Smooth muscle cell (in vitro differentiated cells): Measurements from ENCODE around the gene TRPM3. TPM values are rescaled to one million over a fixed set of nuclear protein-coding genes. Genes with fewer than 3 reads are reported as not detected.
A peak's percentile ranks its signal among the peaks of the same experiment; 100 is the strongest.
"Not testable (repeated sequence)": the region's sequence is repeated elsewhere in the genome, so short reads cannot be mapped to it uniquely, and the experiment has no call there.

Source experiments
- DNase-seq: peaks from one replicate; lab custom pipeline; 2025; ENCODE audit not compliant: unreplicated experiment; lab: John Stamatoyannopoulos, UW
- H2AFZ ChIP-seq: fragments of 200-600 bp; sonication (generic); 2 replicates; pipeline ENCODE4 v1.6.0; 2016; ENCODE audit warnings: antibody characterized with exemption, low read depth, mild to moderate bottlenecking
- H3F3A ChIP-seq: fragments of 200-600 bp; sonication (generic); 2 replicates; pipeline ENCODE4 v1.6.0; 2017; ENCODE audit warnings: antibody characterized with exemption, low read depth
- H3K27ac ChIP-seq: fragments of 200-600 bp; sonication (generic); 2 replicates; pipeline ENCODE4 v1.5.1; 2016; ENCODE audit warnings: low read depth, mild to moderate bottlenecking
- H3K27me3 ChIP-seq: fragments of 200-600 bp; sonication (generic); 2 replicates; pipeline ENCODE4 v1.6.1; 2016; ENCODE audit warnings: low read depth, mild to moderate bottlenecking
- H3K36me3 ChIP-seq: fragments of 200-600 bp; sonication (generic); 2 replicates; pipeline ENCODE4 v1.5.1; 2016; ENCODE audit warnings: low read depth
- H3K4me1 ChIP-seq: fragments of 200-600 bp; sonication (generic); 2 replicates; pipeline ENCODE4 v1.5.1; 2016; ENCODE audit warnings: low read depth
- H3K4me2 ChIP-seq: fragments of 200-600 bp; sonication (generic); 2 replicates; pipeline ENCODE4 v1.6.0; 2016; ENCODE audit warnings: mild to moderate bottlenecking
- H3K4me3 ChIP-seq: fragments of 200-600 bp; sonication (generic); 2 replicates; pipeline ENCODE4 v1.5.1; 2016; ENCODE audit warnings: mild to moderate bottlenecking
- H3K79me2 ChIP-seq: fragments of 200-600 bp; sonication (generic); 2 replicates; pipeline ENCODE4 v1.6.0; 2016; ENCODE audit warnings: low read depth, mild to moderate bottlenecking
- H3K9ac ChIP-seq: fragments of 200-600 bp; sonication (generic); 2 replicates; pipeline ENCODE4 v1.6.0; 2016; ENCODE audit warnings: low read depth
- H3K9me3 ChIP-seq: fragments of 200-600 bp; sonication (generic); replicated peaks from 2 replicates; pipeline ENCODE4 v1.5.1; 2016; ENCODE audit warnings: low read depth
- H4K20me1 ChIP-seq: fragments of 200-600 bp; sonication (generic); 2 replicates; pipeline ENCODE4 v1.6.0; 2016; ENCODE audit warnings: low read depth
- CTCF ChIP-seq: fragments of 200-600 bp; sonication (generic); IDR thresholded peaks from 2 replicates; pipeline ENCODE4 v1.5.1; 2017; ENCODE audit warnings: borderline replicate concordance, mild to moderate bottlenecking, antibody characterized with exemption; ENCODE audit not compliant: insufficient read depth, poor library complexity, severe bottlenecking
- WGBS: methylation state at CpG from one replicate; pipeline ENCODE4 v1.1.7; 2016; ENCODE audit warnings: low lambda C conversion rate; 5-methylcytosine and 5-hydroxymethylcytosine counted together
- polyA plus RNA-seq: library from polyadenylated mRNA; unstranded; fragments of >200 nt; fragmentation: Nextera tagmentation; extraction: Ambion mirVana; gene quantifications from 2 replicates; pipeline ENCODE4 v1.2.1, GENCODE V29; 2016
- total RNA-seq: library from RNA; depleted of rRNA; stranded (reverse); fragments of >200 nt; gene quantifications from 2 replicates; pipeline ENCODE4 v1.2.3, GENCODE V29; 2014

The TRPM3 gene
- total and polyA plus RNA-seq, 2 experiments from 2014 or later = not detected

- Histone ChIP-seq H3K9ac (no peak overlapping the region), H3K4me1 (no peaks in the 10 kb centered on the region), H2AFZ (no peak overlapping the region), H3K27me3 (no peaks in the 10 kb centered on the region), H3K79me2 (no peaks in the 10 kb centered on the region), H3K4me2 (no peak overlapping the region), H3K27ac (no peak overlapping the region), H3F3A (no peaks in the 10 kb centered on the region), H3K9me3 (no peaks in the 10 kb centered on the region), H3K36me3 (no peaks in the 10 kb centered on the region), H4K20me1 (no peaks in the 10 kb centered on the region), H3K4me3 (no peak overlapping the region)
- WGBS = 97% methylated on average over 4 of the region's 4 CpGs
- no peak for DNase-seq
- no peak for TF ChIP-seq CTCF
These were observed 486.7 kb downstream of the TRPM3 start for GRCh38 chr9:70634696-70635095.

DNA sequence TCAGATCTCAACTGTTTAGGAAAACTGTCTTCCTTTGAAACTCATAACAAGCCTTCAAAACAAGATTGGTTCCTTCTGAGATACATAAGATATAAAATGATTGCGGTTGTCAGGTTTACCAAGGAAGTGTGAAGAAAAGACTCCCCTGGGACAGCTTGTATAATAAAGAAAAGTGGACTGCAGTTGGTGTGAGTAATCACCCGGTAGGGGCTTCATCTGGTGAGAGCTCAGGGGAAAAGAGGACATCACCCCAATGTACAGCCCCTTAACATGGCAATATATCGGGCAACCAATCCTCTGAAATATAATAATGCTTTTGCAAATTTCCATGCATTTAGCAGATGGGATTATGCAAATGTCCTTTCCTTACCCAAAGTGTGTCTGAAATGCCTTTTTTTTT is 490.4 kb downstream of the TRPM3 start:
- no peaks in the 10 kb centered on the region for H3F3A ChIP-seq
- H3K27me3 ChIP-seq = no peaks in the 10 kb centered on the region
- TF ChIP-seq CTCF = no peak
- no peak overlapping the region for H3K4me2 ChIP-seq
- H3K27ac ChIP-seq = no peak overlapping the region
- H3K9ac ChIP-seq = no peak overlapping the region
- no peaks in the 10 kb centered on the region for H3K4me1 ChIP-seq
- WGBS = 89% methylated on average over 3 of the region's 3 CpGs
- no peak overlapping the region for H3K4me3 ChIP-seq
- H3K36me3 ChIP-seq = no peaks in the 10 kb centered on the region
- DNase-seq = no peak
- H4K20me1 ChIP-seq = no peaks in the 10 kb centered on the region
- H3K9me3 ChIP-seq = no peaks in the 10 kb centered on the region
- no peaks in the 10 kb centered on the region for H3K79me2 ChIP-seq
- H2AFZ ChIP-seq = no peak overlapping the region

GRCh38 chr9:70629080-70629685 is 492.2 kb downstream of the TRPM3 start:
- not testable (repeated sequence) for H3K36me3 ChIP-seq, H3K27me3 ChIP-seq, H3K4me1 ChIP-seq, H2AFZ ChIP-seq, H4K20me1 ChIP-seq, H3K9ac ChIP-seq, DNase-seq, H3K4me3 ChIP-seq, H3K9me3 ChIP-seq, H3K4me2 ChIP-seq, H3K27ac ChIP-seq, H3K79me2 ChIP-seq, H3F3A ChIP-seq
- 57% methylated on average over 15 of the region's 15 CpGs for WGBS
- TF ChIP-seq CTCF = peak; percentile 35

GRCh38 chr9:70625078-70625477 is 496.3 kb downstream of the TRPM3 start:
- no peaks in the 10 kb centered on the region for H3K36me3 ChIP-seq
- H4K20me1 ChIP-seq = no peaks in the 10 kb centered on the region
- no peak overlapping the region for H3K4me2 ChIP-seq
- H3K4me3 ChIP-seq = no peak overlapping the region
- H3K27ac ChIP-seq = no peak overlapping the region
- H3K9me3 ChIP-seq = no peaks in the 10 kb centered on the region
- no peak overlapping the region for H2AFZ ChIP-seq
- no peak for TF ChIP-seq CTCF
- no peaks in the 10 kb centered on the region for H3F3A ChIP-seq
- H3K27me3 ChIP-seq = no peaks in the 10 kb centered on the region
- no peak overlapping the region for H3K9ac ChIP-seq
- no peaks in the 10 kb centered on the region for H3K79me2 ChIP-seq
- DNase-seq = no peak
- no peaks in the 10 kb centered on the region for H3K4me1 ChIP-seq
- 88% methylated on average over 13 of the region's 13 CpGs for WGBS
